ENCODE measurements around the gene ENTHD1.

DNA sequence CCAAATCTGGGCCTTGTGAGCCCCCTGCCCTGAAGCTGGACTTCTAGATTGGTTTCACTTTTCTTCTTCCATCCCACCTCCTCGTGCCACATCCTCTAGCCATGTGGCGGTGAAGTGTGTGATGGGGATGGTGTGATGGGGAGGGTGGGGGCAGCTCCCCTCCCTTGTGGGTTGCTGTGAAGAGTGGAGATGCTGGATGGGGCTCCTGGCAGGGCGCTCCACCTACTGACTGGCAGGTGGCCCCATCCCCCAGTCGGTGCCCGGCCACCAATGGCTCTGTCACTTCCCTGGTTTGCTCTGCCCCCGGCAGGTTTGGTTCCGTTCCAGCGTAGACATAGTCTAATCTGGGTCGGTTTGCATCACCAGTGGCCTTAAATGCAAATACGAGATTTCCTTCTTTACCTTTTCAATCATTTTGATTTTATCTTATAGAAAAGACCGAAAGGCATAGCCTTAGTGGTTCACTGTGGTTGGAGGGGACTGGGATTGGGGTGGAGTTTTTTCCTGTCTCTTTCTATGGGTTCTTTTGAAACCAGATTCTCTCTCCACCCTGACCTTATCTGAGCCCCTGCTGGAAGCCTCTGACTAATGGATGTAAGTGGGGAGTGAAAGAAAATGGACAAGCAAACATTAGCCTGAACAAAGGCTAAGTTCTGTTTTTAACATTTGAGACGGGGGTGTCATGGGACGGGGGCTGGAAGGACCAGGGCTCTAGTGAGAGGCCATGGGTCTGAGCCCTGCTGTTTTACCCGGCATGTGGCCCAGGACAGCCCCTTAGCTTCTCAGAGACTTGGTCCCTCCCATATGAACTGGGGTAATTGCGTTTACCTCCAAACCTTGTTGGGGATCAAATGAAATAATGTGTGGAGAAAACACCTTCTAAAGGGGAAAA is 173.8 kb downstream of the ENTHD1 start:
- TF ChIP-seq, protein P1, sequence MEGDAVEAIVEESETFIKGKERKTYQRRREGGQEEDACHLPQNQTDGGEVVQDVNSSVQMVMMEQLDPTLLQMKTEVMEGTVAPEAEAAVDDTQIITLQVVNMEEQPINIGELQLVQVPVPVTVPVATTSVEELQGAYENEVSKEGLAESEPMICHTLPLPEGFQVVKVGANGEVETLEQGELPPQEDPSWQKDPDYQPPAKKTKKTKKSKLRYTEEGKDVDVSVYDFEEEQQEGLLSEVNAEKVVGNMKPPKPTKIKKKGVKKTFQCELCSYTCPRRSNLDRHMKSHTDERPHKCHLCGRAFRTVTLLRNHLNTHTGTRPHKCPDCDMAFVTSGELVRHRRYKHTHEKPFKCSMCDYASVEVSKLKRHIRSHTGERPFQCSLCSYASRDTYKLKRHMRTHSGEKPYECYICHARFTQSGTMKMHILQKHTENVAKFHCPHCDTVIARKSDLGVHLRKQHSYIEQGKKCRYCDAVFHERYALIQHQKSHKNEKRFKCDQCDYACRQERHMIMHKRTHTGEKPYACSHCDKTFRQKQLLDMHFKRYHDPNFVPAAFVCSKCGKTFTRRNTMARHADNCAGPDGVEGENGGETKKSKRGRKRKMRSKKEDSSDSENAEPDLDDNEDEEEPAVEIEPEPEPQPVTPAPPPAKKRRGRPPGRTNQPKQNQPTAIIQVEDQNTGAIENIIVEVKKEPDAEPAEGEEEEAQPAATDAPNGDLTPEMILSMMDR (IDR thresholded peaks at IDR 0.05), result no peak
- TF ChIP-seq POLR2A (IDR thresholded peaks at IDR 0.05), result no peak
